COR-L47 (cell line): ENCODE measurements around the gene FGF18.
"Not testable (repeated sequence)": the region's sequence is repeated elsewhere in the genome, so short reads cannot be mapped to it uniquely, and the experiment has no call there.

ENCODE experiments used
- DNase-seq: peaks from one replicate; lab custom pipeline; 2025; lab: John Stamatoyannopoulos, UW

Gene FGF18

GRCh38 chr5:171400169-171400568 is 19.3 kb upstream of the FGF18 start:
- no peak for DNase-seq

- no peak for DNase-seq
Observed at GRCh38 chr5:171401167-171401947, 18.1 kb upstream of the FGF18 start.

- DNase-seq, result not testable (repeated sequence)
Observed at GRCh38 chr5:171402751-171403150, 16.7 kb upstream of the FGF18 start.

GRCh38 chr5:171405615-171406014 is 13.8 kb upstream of the FGF18 start:
- DNase-seq, result no peak

- DNase-seq, result no peak
Observed at GRCh38 chr5:171407234-171407633, 12.2 kb upstream of the FGF18 start.

GRCh38 chr5:171409164-171410136 is 10.0 kb upstream of the FGF18 start:
- DNase-seq, result no peak

GRCh38 chr5:171410181-171410580 is 9.3 kb upstream of the FGF18 start:
- DNase-seq, result no peak

- no peak for DNase-seq
Observed at GRCh38 chr5:171412186-171412585, 7.3 kb upstream of the FGF18 start.

- no peak for DNase-seq
Observed at GRCh38 chr5:171413153-171413910, 6.1 kb upstream of the FGF18 start.

GRCh38 chr5:171413993-171414392 is 5.5 kb upstream of the FGF18 start:
- DNase-seq, result not testable (repeated sequence)

- no peak for DNase-seq
Observed at GRCh38 chr5:171415115-171415730, 4.2 kb upstream of the FGF18 start.

GRCh38 chr5:171416160-171417049 is 3.0 kb upstream of the FGF18 start:
- no peak for DNase-seq

GRCh38 chr5:171418316-171418981 is 998 bp upstream of the FGF18 start:
- peak; percentile 28 for DNase-seq

GRCh38 chr5:171419688-171420430 is 412 bp downstream of the FGF18 start:
- DNase-seq, result peak; percentile 36

- peak; percentile 24 for DNase-seq
Observed at GRCh38 chr5:171420431-171421241, 1.2 kb downstream of the FGF18 start.

- no peak for DNase-seq
Observed at GRCh38 chr5:171421331-171422262, 2.1 kb downstream of the FGF18 start.

- DNase-seq, result no peak
Observed at GRCh38 chr5:171422495-171422894, 3.0 kb downstream of the FGF18 start.
